Measurements from ENCODE around the gene GRAP2. TPM values are rescaled to one million over a fixed set of nuclear protein-coding genes. Genes with fewer than 3 reads are reported as not detected.

The GRAP2 gene
- total and polyA plus RNA-seq, 8 donors = 0.45 to 29.1 (median 3.0) TPM; not detected in 2

DNA sequence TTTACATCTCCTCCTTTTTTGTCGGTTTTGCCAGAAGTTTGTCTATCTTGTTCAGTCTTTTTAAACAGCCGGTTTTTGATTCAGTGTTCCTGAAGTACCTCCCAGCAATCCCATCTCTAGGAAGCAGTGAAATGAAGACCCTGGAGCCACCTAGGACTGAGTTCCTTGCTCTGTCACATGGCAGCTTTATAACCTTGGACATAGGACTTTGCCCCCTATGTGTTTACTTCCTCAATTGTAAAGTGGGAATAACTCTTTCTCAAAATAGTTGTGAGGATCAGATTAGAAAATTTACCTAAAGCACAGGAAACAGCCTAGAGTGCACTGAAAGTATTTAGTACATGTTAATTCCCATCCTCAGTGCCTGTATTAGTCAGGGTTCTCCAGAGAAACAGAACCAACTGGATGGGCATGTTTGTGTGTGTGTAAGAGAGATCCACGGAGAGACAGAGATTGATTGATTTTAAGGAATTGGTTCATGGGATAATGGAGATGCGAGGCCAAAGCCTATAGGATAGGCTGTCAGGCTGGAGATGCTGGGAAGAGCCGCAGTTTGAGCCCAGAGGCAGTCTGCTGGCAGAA is 113.9 kb downstream of the GRAP2 start:
- Histone ChIP-seq H3K4me1 (peaks cover 10 to 39% (median 27%) of the 10 kb centered on the region in 4 donors), H3K9me3 (no peaks in the 10 kb centered on the region), H3K27me3 (peaks cover 0 to 20% (median 0%) of the 10 kb centered on the region in 3 donors), H3K36me3 (peaks cover 0 to 7% (median 4%) of the 10 kb centered on the region in 4 donors), H3K4me3 (no peak overlapping the region), H3K27ac (peak overlapping the region; percentile 44 to 79 (median 49))
- DNase-seq = peak in 1 of 2 donors; percentile 59
- TF ChIP-seq, protein P1, sequence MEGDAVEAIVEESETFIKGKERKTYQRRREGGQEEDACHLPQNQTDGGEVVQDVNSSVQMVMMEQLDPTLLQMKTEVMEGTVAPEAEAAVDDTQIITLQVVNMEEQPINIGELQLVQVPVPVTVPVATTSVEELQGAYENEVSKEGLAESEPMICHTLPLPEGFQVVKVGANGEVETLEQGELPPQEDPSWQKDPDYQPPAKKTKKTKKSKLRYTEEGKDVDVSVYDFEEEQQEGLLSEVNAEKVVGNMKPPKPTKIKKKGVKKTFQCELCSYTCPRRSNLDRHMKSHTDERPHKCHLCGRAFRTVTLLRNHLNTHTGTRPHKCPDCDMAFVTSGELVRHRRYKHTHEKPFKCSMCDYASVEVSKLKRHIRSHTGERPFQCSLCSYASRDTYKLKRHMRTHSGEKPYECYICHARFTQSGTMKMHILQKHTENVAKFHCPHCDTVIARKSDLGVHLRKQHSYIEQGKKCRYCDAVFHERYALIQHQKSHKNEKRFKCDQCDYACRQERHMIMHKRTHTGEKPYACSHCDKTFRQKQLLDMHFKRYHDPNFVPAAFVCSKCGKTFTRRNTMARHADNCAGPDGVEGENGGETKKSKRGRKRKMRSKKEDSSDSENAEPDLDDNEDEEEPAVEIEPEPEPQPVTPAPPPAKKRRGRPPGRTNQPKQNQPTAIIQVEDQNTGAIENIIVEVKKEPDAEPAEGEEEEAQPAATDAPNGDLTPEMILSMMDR (IDR thresholded peaks at IDR 0.05) = no peak
- TF ChIP-seq POLR2A (IDR thresholded peaks at IDR 0.05) (no peak), EP300 (IDR thresholded peaks at IDR 0.05) (no peak), POLR2AphosphoS5 (IDR thresholded peaks at IDR 0.05) (no peak)
- 41 to 62% (median 46%) methylated on average over 5 of the region's 5 CpGs for WGBS, 5 donors
- intact Hi-C loops (cut with DNase I; ENCODE audit: low total_unique reads) = no loop called here

DNA sequence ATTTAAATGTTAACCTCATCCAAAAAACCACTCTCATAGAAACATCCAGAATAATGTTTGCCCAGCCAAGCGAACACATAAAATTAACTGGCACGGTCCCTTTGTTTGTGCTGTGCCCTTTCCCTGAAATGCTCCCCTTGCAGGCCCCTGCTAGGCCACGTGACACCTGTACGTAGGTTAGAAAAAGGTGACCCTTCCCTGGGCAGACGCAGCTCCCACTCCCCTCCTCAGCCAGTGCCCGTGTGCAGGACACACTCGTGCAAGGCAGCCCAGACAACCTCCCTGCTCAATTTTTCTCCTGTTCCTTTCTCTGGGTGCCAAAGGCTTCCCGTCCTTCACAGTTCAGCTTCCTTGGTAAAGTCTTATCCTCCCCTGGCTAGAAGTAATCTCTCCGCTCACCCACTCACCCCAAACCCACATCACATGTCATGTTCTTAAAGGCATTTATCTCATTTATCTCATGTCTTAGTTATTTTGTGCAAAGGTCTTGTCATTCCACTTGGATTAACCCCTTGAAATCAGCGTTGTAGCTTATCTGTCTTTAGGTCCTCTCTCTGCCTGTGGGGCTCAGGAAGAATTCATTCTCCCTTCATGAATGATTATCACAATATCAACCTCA is 114.6 kb downstream of the GRAP2 start:
- intact Hi-C loops (cut with DNase I; ENCODE audit: low total_unique reads) = no loop called here
- DNase-seq = peak in 1 of 2 donors; percentile 57
- peaks cover 0 to 12% (median 0%) of the 10 kb centered on the region in 3 donors for H3K27me3 ChIP-seq

DNA sequence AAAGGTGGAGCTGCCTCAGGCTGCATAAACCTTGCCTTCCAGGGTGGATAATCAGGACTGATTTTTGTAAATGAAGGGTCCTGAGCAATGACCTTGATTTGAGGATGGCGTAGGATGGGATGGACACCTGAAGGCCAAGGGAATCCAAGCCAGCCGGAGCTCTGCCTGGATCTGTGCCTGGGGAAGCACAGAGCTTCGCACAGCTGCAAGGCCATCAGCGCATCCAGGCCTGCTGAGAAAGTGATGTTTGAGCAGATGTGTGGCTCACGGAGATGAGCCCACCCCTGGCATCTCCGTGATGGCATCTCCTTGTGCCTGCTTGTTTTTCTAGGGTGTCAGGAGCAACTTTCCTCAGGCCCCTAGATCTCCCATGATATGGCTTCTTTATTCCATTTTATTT is 117.2 kb downstream of the GRAP2 start:
- DNase-seq = no peak
- no peak overlapping the region for H3K27ac ChIP-seq
- no peaks in the 10 kb centered on the region for H3K27me3 ChIP-seq
- TF ChIP-seq EP300 (IDR thresholded peaks at IDR 0.05) (no peak), POLR2A (IDR thresholded peaks at IDR 0.05) (no peak), POLR2AphosphoS5 (IDR thresholded peaks at IDR 0.05) (no peak)
- TF ChIP-seq, protein P1 (IDR thresholded peaks at IDR 0.05) = no peak
- H3K4me3 ChIP-seq = no peak overlapping the region
- 89 to 98% (median 92%) methylated on average over 6 of the region's 6 CpGs for WGBS, 5 donors
- H3K36me3 ChIP-seq = peaks cover 6 to 32% (median 18%) of the 10 kb centered on the region in 4 donors
- intact Hi-C loops (cut with DNase I; ENCODE audit: low total_unique reads) = no loop called here
- H3K9me3 ChIP-seq = no peaks in the 10 kb centered on the region
- peaks cover 12 to 46% (median 26%) of the 10 kb centered on the region in 4 donors for H3K4me1 ChIP-seq

More for the DNA sequence above, 114.6 kb downstream of the GRAP2 start:
- H3K9me3 ChIP-seq = no peaks in the 10 kb centered on the region
- TF ChIP-seq POLR2AphosphoS5 (IDR thresholded peaks at IDR 0.05) (no peak), EP300 (IDR thresholded peaks at IDR 0.05) (no peak), POLR2A (IDR thresholded peaks at IDR 0.05) (no peak)
- TF ChIP-seq, protein P1 (IDR thresholded peaks at IDR 0.05) = no peak
- peak overlapping the region; percentile 44 to 79 (median 49) for H3K27ac ChIP-seq
- H3K4me3 ChIP-seq = no peak overlapping the region
- WGBS, 5 donors = 26 to 59% (median 37%) methylated on average over 10 of the region's 10 CpGs
- peaks cover 0 to 14% (median 8%) of the 10 kb centered on the region in 4 donors for H3K36me3 ChIP-seq
- H3K4me1 ChIP-seq = peaks cover 10 to 36% (median 22%) of the 10 kb centered on the region in 4 donors

DNA sequence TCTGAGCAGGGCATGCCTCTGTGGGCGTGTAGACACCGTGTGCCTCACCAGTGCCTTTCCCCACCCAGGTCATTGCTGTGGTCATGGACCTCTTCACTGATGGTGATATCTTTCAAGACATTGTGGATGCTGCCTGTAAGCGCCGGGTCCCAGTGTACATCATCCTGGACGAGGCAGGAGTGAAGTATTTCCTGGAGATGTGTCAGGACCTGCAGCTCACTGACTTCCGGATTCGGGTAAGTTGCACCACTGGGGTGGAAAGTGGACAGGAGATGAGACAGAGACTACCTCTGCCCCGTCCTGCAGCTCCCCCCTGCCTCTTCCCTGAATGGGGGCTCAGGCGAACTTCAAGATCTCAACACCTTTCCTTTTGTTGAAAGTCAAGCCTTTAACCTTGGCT is 118.2 kb downstream of the GRAP2 start:
- WGBS, 5 donors = 83 to 98% (median 96%) methylated on average over 9 of the region's 9 CpGs
- no peak for DNase-seq
- TF ChIP-seq, protein P1 (IDR thresholded peaks at IDR 0.05) = no peak
- no peak for TF ChIP-seq EP300 (IDR thresholded peaks at IDR 0.05)
- no peak for TF ChIP-seq POLR2A (IDR thresholded peaks at IDR 0.05)
- TF ChIP-seq POLR2AphosphoS5 (IDR thresholded peaks at IDR 0.05) = no peak

More for the DNA sequence above, 118.2 kb downstream of the GRAP2 start:
- H3K9me3 ChIP-seq = no peaks in the 10 kb centered on the region
- H3K27me3 ChIP-seq = no peaks in the 10 kb centered on the region
- no peak overlapping the region for H3K27ac ChIP-seq
- intact Hi-C loops (cut with DNase I; ENCODE audit: low total_unique reads) = no loop called here
- H3K4me3 ChIP-seq = no peak overlapping the region
- H3K4me1 ChIP-seq = peaks cover 13 to 51% (median 28%) of the 10 kb centered on the region in 4 donors
- H3K36me3 ChIP-seq = peaks cover 6 to 32% (median 18%) of the 10 kb centered on the region in 4 donors

All from stomach (tissue), 9 donors.